Central memory CD8-positive, alpha-beta T cell (primary cell): ENCODE results near the gene CRNKL1.
"Not testable (repeated sequence)": the region's sequence is repeated elsewhere in the genome, so short reads cannot be mapped to it uniquely, and the experiment has no call there.

Experiments used
- ATAC-seq: fragments of 150-1000 bp; cut with Tn5 transposase; replicated peaks from 2 replicates; pipeline ENCODE4 v1.10.0; 2022; ENCODE audit warnings: mild to moderate bottlenecking, moderate FRiP score, moderate number of reproducible peaks; ENCODE audit not compliant: poor library complexity, severe bottlenecking; ENCODE audit errors: extremely low read depth
- DNase-seq, 2 donors: peaks; one replicate each; pipeline ENCODE4 v3.0.0; 2021; ENCODE audit warnings: low spot score in 2 of 2
- H3K27ac Mint-ChIP-seq: one replicate; pipeline ENCODE4 v1.8.0; 2022; ENCODE audit warnings: low read depth, mild to moderate bottlenecking, moderate library complexity, mixed read lengths
- H3K27me3 Mint-ChIP-seq: one replicate; pipeline ENCODE4 v1.8.0; 2022; ENCODE audit warnings: mixed read lengths
- H3K36me3 Mint-ChIP-seq: one replicate; pipeline ENCODE4 v1.8.0; 2022; ENCODE audit warnings: mild to moderate bottlenecking, moderate library complexity, mixed read lengths; ENCODE audit not compliant: insufficient read depth
- H3K4me1 Mint-ChIP-seq: one replicate; pipeline ENCODE4 v1.8.0; 2022; ENCODE audit warnings: mixed read lengths
- H3K4me3 Mint-ChIP-seq: one replicate; pipeline ENCODE4 v1.8.0; 2022; ENCODE audit warnings: mild to moderate bottlenecking, moderate library complexity, mixed read lengths
- H3K9me3 Mint-ChIP-seq: one replicate; pipeline ENCODE4 v1.8.0; 2022; ENCODE audit warnings: mixed read lengths

CRNKL1 gene

GRCh38 chr20:20017001-20017843, 35.0 kb downstream of the CRNKL1 start, which contains the start of gene NAA20:
Gene NAA20 (plus strand): TSS chr20:20017362. CDS start chr20:20017397, 35 bp downstream.
- peaks cover 16% of the 10 kb centered on the region for H3K36me3 Mint-ChIP-seq
- no peaks in the 10 kb centered on the region for H3K9me3 Mint-ChIP-seq
- peak within 1 kb of the TSS; percentile 97 for H3K27ac Mint-ChIP-seq
- peak within 1 kb of the TSS; percentile 90 for H3K4me3 Mint-ChIP-seq
- ATAC-seq (peak; percentile 98), DNase-seq (peak; percentile 74 to 80)
- H3K4me1 Mint-ChIP-seq, result peaks cover 46% of the 10 kb centered on the region
- no peaks in the 10 kb centered on the region for H3K27me3 Mint-ChIP-seq

- Mint-ChIP-seq H3K36me3 (peaks cover 10% of the 10 kb centered on the region), H3K4me1 (peaks cover 23% of the 10 kb centered on the region), H3K4me3 (no peak overlapping the region), H3K27me3 (peaks cover 18% of the 10 kb centered on the region), H3K9me3 (no peaks in the 10 kb centered on the region), H3K27ac (no peak overlapping the region)
- no peak for ATAC-seq
- DNase-seq, result no peak
Observed at GRCh38 chr20:20014659-20015058, 37.6 kb downstream of the CRNKL1 start.

GRCh38 chr20:20012541-20012940, 39.7 kb downstream of the CRNKL1 start:
- Mint-ChIP-seq H3K27me3 (peaks cover 39% of the 10 kb centered on the region), H3K4me1 (peaks cover 6% of the 10 kb centered on the region), H3K27ac (no peak overlapping the region)

GRCh38 chr20:20010639-20011500, 41.4 kb downstream of the CRNKL1 start:
- no peaks in the 10 kb centered on the region for H3K9me3 Mint-ChIP-seq
- H3K27me3 Mint-ChIP-seq, result peaks cover 50% of the 10 kb centered on the region
- H3K27ac Mint-ChIP-seq, result peak overlapping the region; percentile 83
- H3K4me1 Mint-ChIP-seq, result no peaks in the 10 kb centered on the region
- DNase-seq (no peak), ATAC-seq (no peak)
- no peak overlapping the region for H3K4me3 Mint-ChIP-seq
- no peaks in the 10 kb centered on the region for H3K36me3 Mint-ChIP-seq

More at GRCh38 chr20:20012541-20012940, 39.7 kb downstream of the CRNKL1 start:
- Mint-ChIP-seq H3K9me3 (no peaks in the 10 kb centered on the region), H3K4me3 (no peak overlapping the region), H3K36me3 (peaks cover 4% of the 10 kb centered on the region)
- no peak for ATAC-seq
- DNase-seq, result no peak

- Mint-ChIP-seq H3K36me3 (no peaks in the 10 kb centered on the region), H3K9me3 (no peaks in the 10 kb centered on the region), H3K4me1 (no peaks in the 10 kb centered on the region), H3K4me3 (no peak overlapping the region), H3K27me3 (peaks cover 61% of the 10 kb centered on the region), H3K27ac (no peak overlapping the region)
- ATAC-seq (no peak), DNase-seq (no peak)
Observed at GRCh38 chr20:20009784-20010253, 42.4 kb downstream of the CRNKL1 start.

- no peak overlapping the region for H3K4me3 Mint-ChIP-seq
- no peak for ATAC-seq
- no peak for DNase-seq
- H3K27me3 Mint-ChIP-seq, result peaks cover 92% of the 10 kb centered on the region
- H3K4me1 Mint-ChIP-seq, result peaks cover 15% of the 10 kb centered on the region
- no peak overlapping the region for H3K27ac Mint-ChIP-seq
- peaks cover 2% of the 10 kb centered on the region for H3K36me3 Mint-ChIP-seq
- no peaks in the 10 kb centered on the region for H3K9me3 Mint-ChIP-seq
Observed at GRCh38 chr20:20005342-20005741, 46.9 kb downstream of the CRNKL1 start.

GRCh38 chr20:20003955-20004322, 48.3 kb downstream of the CRNKL1 start:
- H3K27ac Mint-ChIP-seq, DNase-seq, H3K36me3 Mint-ChIP-seq, ATAC-seq, H3K9me3 Mint-ChIP-seq: not testable (repeated sequence)
- H3K4me3 Mint-ChIP-seq, result peak overlapping the region; percentile 31
- H3K27me3 Mint-ChIP-seq, result peaks cover 92% of the 10 kb centered on the region
- peaks cover 15% of the 10 kb centered on the region for H3K4me1 Mint-ChIP-seq

- peak overlapping the region; percentile 19 for H3K27ac Mint-ChIP-seq
- no peak for ATAC-seq
- H3K27me3 Mint-ChIP-seq, result peaks cover 92% of the 10 kb centered on the region
- H3K36me3 Mint-ChIP-seq, result peaks cover 2% of the 10 kb centered on the region
- H3K4me1 Mint-ChIP-seq, result peaks cover 15% of the 10 kb centered on the region
- H3K4me3 Mint-ChIP-seq, result peak overlapping the region; percentile 31
- H3K9me3 Mint-ChIP-seq, result no peaks in the 10 kb centered on the region
- no peak for DNase-seq
Observed at GRCh38 chr20:20003031-20003954, 49.0 kb downstream of the CRNKL1 start.

- Mint-ChIP-seq H3K4me1 (peaks cover 15% of the 10 kb centered on the region), H3K27ac (peak overlapping the region; percentile 19), H3K4me3 (peak overlapping the region; percentile 31), H3K9me3 (no peaks in the 10 kb centered on the region), H3K27me3 (peaks cover 84% of the 10 kb centered on the region), H3K36me3 (peaks cover 2% of the 10 kb centered on the region)
- ATAC-seq (no peak), DNase-seq (no peak)
Observed at GRCh38 chr20:20002101-20002998, 49.9 kb downstream of the CRNKL1 start.

GRCh38 chr20:20000211-20000968, 51.9 kb downstream of the CRNKL1 start:
- Mint-ChIP-seq H3K27ac (no peak overlapping the region), H3K4me3 (no peak overlapping the region), H3K36me3 (peaks cover 2% of the 10 kb centered on the region), H3K9me3 (no peaks in the 10 kb centered on the region), H3K27me3 (peaks cover 70% of the 10 kb centered on the region), H3K4me1 (peaks cover 15% of the 10 kb centered on the region)
- ATAC-seq (no peak), DNase-seq (no peak)
